ENCODE measurements around the gene DDIT3. TPM values are rescaled to one million over a fixed set of nuclear protein-coding genes. Genes with fewer than 3 reads are reported as not detected.
A peak's percentile ranks its signal among the peaks of the same experiment; 100 is the strongest.

The DDIT3 gene
- total RNA-seq, 2 experiments from 2014 or later: 30.7 to 33.4 TPM

DNA sequence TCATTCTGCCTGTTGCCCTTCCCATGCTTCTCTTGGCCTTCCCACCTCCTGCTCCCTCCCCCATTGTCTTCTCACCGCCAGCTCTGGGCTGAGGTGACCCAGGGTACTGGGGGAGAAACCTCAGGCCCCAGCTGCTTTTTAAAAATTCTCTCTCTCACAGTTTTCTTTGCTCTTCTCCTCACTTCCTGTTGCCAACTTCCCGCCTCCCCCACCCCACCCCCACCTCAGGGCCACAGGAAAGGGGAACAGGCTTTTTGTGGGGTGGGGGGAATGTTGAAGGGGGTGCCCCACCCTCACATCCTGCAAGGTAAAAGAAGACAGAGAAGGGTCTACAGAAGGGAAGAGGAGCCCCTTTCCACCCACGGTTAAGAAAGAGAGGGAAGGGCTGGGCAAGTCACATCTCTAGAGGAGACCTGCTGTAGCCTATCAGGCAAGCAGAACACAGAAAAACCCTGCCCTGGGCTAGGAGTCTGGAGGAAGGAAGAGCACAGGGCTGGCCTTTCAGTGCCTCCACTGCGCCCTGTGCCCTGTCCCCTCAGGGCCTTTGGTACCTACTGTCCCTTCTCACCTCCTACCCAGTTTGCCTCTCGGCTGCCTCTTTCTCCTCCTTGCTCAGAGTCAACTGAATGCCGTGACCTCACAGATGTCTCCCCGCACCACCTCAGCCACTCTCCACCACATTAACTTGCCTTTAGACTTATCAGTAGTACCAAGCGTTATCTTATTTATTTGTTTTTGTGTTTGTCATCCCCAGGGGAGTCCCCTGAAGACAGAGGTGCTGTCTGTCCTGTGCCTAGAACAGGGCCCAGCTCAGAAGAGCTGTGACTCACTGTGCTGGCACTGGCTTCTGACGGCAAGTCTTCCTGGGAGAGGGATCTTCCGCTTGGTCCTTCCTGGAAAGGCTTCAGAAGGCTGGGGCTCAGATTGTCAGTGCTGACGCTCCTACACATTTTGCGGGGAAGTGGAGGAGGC lies 42.3 kb downstream of the DDIT3 start:
- Mint-ChIP-seq H3K9me3 (peaks cover 2% of the 10 kb centered on the region), H3K27ac (peak overlapping the region; percentile 100), H3K36me3 (peaks cover 51% of the 10 kb centered on the region)

DNA sequence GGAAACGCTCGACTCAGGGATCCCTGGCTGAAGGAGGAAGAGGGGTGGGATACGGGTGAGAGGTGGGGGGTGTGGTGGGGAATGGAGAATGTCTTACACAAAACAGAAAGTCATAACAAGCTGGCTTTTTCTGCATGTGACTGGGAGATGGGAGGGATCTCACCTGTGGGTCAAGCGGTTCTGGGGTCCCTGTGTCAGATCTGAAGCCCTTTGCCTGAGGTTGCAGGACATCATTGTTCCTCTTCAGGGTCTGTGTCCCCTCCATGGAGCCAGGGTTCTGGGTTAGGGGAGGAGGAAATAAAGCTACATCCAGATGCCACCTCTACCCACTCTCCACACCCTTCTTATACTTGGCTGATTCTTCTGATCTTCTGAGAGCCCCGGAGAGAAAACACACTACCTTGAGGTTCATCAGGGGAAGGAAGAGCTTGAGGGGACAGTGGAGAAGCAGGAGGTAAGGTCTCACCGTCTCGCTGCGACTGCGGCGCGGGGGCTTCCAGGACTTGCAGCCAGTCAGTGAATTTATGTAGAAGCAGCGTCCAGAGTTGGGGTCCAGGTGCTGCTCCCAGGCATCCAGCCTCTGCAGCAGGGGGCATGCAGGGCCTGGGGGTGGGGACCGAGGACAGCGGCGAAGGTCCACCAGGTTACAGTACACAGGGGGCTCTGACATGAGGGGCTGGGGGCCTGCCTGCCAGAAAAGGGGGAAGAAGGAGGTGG lies 43.2 kb downstream of the DDIT3 start:
- Mint-ChIP-seq H3K4me1 (peaks cover 64% of the 10 kb centered on the region), H3K27ac (peak overlapping the region; percentile 100), H3K4me3 (peak overlapping the region; percentile 90), H3K9me3 (peaks cover 2% of the 10 kb centered on the region), H3K36me3 (peaks cover 59% of the 10 kb centered on the region), H3K27me3 (no peaks in the 10 kb centered on the region)
- no peak for DNase-seq

More for the DNA sequence above, 42.3 kb downstream of the DDIT3 start:
- no peaks in the 10 kb centered on the region for H3K27me3 Mint-ChIP-seq
- H3K4me3 Mint-ChIP-seq: peak overlapping the region; percentile 90
- H3K4me1 Mint-ChIP-seq: peaks cover 60% of the 10 kb centered on the region
- DNase-seq: peak; percentile 54

GRCh38 chr12:57476162-57476992 lies 43.9 kb downstream of the DDIT3 start:
- peak; percentile 87 for DNase-seq
- H3K36me3 Mint-ChIP-seq: peaks cover 63% of the 10 kb centered on the region
- H3K9me3 Mint-ChIP-seq: peaks cover 2% of the 10 kb centered on the region
- peak overlapping the region; percentile 90 for H3K4me3 Mint-ChIP-seq
- peak overlapping the region; percentile 100 for H3K27ac Mint-ChIP-seq
- H3K27me3 Mint-ChIP-seq: no peaks in the 10 kb centered on the region
- peaks cover 63% of the 10 kb centered on the region for H3K4me1 Mint-ChIP-seq

GRCh38 chr12:57475271-57476161 lies 44.8 kb downstream of the DDIT3 start:
- H3K4me1 Mint-ChIP-seq: peaks cover 58% of the 10 kb centered on the region
- H3K4me3 Mint-ChIP-seq: peak overlapping the region; percentile 90
- no peaks in the 10 kb centered on the region for H3K27me3 Mint-ChIP-seq
- H3K36me3 Mint-ChIP-seq: peaks cover 58% of the 10 kb centered on the region
- H3K27ac Mint-ChIP-seq: peak overlapping the region; percentile 100
- DNase-seq: no peak
- no peaks in the 10 kb centered on the region for H3K9me3 Mint-ChIP-seq

DNA sequence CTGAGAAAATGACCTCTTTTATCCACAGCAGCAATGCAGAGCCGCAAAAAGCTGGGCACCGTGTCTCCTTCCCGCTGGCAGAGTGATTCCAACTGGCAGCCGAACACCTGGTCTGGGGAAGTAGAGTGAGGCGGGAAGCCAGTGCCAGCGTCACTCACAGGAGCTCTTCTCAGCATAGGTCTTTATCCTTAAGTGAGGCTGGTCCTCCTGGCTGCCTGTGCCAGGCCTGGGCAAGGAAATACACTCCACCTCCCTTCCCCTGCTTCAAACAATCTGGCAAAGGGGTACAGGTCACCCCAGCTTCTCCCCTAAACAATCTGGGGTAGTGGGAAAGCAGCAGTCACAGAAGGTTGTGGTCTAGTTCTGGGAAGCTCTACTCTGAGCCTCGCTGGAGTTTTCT lies 45.5 kb downstream of the DDIT3 start:
- H3K4me1 Mint-ChIP-seq: peaks cover 52% of the 10 kb centered on the region
- peaks cover 58% of the 10 kb centered on the region for H3K36me3 Mint-ChIP-seq
- H3K27me3 Mint-ChIP-seq: no peaks in the 10 kb centered on the region
- no peaks in the 10 kb centered on the region for H3K9me3 Mint-ChIP-seq
- peak overlapping the region; percentile 63 for H3K4me3 Mint-ChIP-seq
- H3K27ac Mint-ChIP-seq: peak overlapping the region; percentile 43
- no peak for DNase-seq

DNA sequence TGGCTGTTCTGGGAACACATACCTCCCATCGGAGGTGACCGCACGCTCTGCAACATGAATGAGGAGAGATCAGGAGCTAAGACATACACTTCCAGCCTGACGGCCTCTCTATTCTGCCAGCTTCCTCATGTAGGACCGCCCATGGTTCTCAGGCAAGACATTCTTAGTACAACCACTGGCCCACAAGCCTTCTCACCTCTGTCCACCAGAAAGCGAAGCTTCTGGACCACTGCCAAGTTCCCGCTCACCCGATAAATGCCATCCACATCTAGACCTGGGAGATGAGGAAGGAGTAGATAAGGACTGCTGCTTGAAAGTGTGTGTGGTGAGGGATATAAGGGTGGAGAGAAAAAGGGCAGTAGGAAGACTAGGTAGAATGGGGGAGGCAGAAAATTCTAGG lies 45.9 kb downstream of the DDIT3 start:
- Mint-ChIP-seq H3K27ac (peak overlapping the region; percentile 43), H3K36me3 (peaks cover 60% of the 10 kb centered on the region), H3K27me3 (no peaks in the 10 kb centered on the region), H3K4me1 (peaks cover 47% of the 10 kb centered on the region), H3K9me3 (no peaks in the 10 kb centered on the region), H3K4me3 (peak overlapping the region; percentile 63)
- DNase-seq: no peak

DNA sequence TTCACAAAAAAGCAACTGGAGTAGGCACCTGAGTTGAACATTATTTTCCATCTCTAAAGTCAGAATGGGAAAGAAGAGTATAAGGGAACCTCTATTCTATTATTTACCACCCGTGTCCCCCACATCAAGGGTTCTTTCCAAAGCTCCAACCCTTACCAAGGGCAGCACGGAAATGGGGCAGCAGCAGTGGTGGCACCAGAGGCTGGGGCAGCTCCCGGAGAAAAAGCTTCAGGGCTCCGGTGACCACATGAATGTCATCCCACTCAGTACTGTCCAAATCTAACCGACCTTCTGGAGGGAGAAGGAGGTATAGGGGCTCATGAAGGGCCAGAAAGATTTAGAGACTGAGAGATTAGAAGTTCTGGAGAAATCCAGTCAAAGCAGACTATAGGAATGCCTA lies 46.4 kb downstream of the DDIT3 start:
- H3K36me3 Mint-ChIP-seq: peaks cover 63% of the 10 kb centered on the region

GRCh38 chr12:57473392-57473791 lies 46.9 kb downstream of the DDIT3 start:
- Mint-ChIP-seq H3K27me3 (no peaks in the 10 kb centered on the region), H3K36me3 (peaks cover 62% of the 10 kb centered on the region), H3K4me1 (peaks cover 43% of the 10 kb centered on the region), H3K27ac (no peak overlapping the region), H3K9me3 (no peaks in the 10 kb centered on the region), H3K4me3 (no peak overlapping the region)
- no peak for DNase-seq

More for the DNA sequence above, 46.4 kb downstream of the DDIT3 start:
- Mint-ChIP-seq H3K27ac (peak overlapping the region; percentile 43), H3K27me3 (no peaks in the 10 kb centered on the region), H3K4me3 (peak overlapping the region; percentile 63), H3K4me1 (peaks cover 47% of the 10 kb centered on the region), H3K9me3 (no peaks in the 10 kb centered on the region)
- DNase-seq: no peak

- Mint-ChIP-seq H3K36me3 (peaks cover 63% of the 10 kb centered on the region), H3K27ac (peak overlapping the region; percentile 38), H3K27me3 (no peaks in the 10 kb centered on the region), H3K4me1 (peaks cover 41% of the 10 kb centered on the region), H3K4me3 (no peak overlapping the region), H3K9me3 (no peaks in the 10 kb centered on the region)
- no peak for DNase-seq
Observed at GRCh38 chr12:57472391-57472790, 47.9 kb downstream of the DDIT3 start.

GRCh38 chr12:57471661-57472060 lies 48.7 kb downstream of the DDIT3 start:
- H3K4me1 Mint-ChIP-seq: peaks cover 41% of the 10 kb centered on the region
- no peaks in the 10 kb centered on the region for H3K9me3 Mint-ChIP-seq
- H3K36me3 Mint-ChIP-seq: peaks cover 61% of the 10 kb centered on the region
- H3K27ac Mint-ChIP-seq: no peak overlapping the region
- no peaks in the 10 kb centered on the region for H3K27me3 Mint-ChIP-seq
- DNase-seq: no peak
- H3K4me3 Mint-ChIP-seq: no peak overlapping the region

GRCh38 chr12:57470970-57471656 lies 49.2 kb downstream of the DDIT3 start:
- Mint-ChIP-seq H3K36me3 (peaks cover 55% of the 10 kb centered on the region), H3K27ac (peak overlapping the region; percentile 68), H3K4me1 (peaks cover 39% of the 10 kb centered on the region), H3K9me3 (no peaks in the 10 kb centered on the region), H3K27me3 (no peaks in the 10 kb centered on the region), H3K4me3 (no peak overlapping the region)
- no peak for DNase-seq

GRCh38 chr12:57470286-57470969 lies 49.9 kb downstream of the DDIT3 start:
- Mint-ChIP-seq H3K9me3 (no peaks in the 10 kb centered on the region), H3K27ac (no peak overlapping the region), H3K27me3 (no peaks in the 10 kb centered on the region), H3K4me3 (no peak overlapping the region), H3K36me3 (peaks cover 52% of the 10 kb centered on the region), H3K4me1 (peaks cover 40% of the 10 kb centered on the region)
- no peak for DNase-seq
